ENCODE measurements around the gene MAD1L1.

MAD1L1 gene

DNA sequence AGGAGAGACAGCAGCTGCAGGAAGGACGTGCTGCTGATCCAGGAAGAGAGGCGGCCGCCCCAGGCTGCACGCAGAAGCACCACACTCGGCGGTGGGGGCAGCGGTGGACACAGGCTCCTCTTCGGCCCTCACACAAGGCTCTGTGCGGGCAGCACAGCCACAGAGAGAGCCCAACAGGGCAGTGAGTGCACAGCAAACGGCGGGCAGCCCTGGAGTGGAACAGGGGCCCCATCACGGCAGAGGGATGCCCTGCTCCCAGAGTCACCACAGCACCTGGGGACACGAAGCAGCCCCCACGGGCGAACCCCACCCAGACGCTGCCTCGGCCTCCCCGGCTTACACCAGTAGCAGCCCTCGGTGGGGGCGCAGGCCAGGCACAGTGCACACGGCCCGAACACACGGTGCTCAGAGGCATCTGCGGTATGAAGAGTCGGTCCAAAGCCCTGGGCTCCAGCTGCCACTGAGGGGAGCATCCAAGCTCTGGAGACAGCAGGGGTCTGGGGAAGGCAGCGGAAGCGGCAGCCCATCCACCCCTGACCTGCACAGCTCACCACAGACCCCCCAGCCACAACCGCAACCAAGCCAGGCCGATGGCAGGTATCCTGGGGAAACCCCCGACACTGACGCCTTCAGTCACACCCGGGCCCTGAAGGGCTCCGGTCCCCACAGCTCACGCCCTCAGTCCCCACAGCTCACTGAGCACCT lies 26.1 kb upstream of the MAD1L1 start:
- no peak for DNase-seq (ENCODE audit: low read depth in 1 of 2, low spot score in 1 of 2)

DNA sequence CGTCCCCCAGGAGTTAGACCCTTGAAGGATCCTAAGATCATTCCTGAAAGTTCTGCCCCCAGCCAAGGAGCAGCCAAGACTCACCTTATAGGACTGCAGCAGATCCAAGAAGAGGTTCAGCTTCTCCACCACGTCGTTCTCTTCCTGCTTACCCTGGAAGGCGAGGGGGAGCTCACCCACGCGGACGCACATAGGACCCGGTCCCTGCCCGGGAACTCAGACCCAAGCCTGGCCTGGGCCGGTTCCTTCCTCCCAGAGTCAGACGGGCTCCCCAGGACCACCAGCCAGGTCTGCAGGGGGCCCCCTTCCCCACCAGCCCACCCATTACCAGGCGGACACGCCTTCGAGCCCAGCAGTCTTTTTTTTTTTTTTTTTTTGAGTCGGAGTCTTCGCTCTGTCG lies 24.9 kb upstream of the MAD1L1 start:
- no peak for DNase-seq (ENCODE audit: low read depth in 1 of 2, low spot score in 1 of 2)

DNA sequence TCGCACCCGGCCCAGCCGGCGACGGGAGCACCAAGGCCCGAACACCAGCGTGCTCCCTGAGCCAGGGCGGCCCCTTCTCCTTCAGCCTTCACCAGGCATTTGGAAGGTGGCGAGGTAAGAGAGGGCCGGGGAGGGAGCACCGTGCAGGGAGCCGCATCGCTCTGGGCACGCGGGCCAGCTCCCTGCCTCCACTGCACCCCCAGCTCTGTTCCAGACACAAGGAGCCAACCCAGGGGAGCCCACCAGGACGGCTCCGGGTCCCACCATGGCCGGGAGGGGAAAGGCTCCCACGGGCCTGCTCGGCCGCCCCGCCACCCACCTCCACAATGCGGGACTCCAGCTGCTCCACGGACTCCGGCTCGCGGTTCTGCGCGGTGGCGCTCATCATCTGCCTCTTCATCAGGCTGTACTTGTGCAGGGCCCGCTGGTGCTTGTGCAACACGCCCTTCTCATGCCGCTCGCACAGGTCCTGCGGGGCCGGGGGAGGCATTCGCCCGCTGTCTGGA lies 24.4 kb upstream of the MAD1L1 start:
- no peak for DNase-seq (ENCODE audit: low read depth in 1 of 2, low spot score in 1 of 2)

DNA sequence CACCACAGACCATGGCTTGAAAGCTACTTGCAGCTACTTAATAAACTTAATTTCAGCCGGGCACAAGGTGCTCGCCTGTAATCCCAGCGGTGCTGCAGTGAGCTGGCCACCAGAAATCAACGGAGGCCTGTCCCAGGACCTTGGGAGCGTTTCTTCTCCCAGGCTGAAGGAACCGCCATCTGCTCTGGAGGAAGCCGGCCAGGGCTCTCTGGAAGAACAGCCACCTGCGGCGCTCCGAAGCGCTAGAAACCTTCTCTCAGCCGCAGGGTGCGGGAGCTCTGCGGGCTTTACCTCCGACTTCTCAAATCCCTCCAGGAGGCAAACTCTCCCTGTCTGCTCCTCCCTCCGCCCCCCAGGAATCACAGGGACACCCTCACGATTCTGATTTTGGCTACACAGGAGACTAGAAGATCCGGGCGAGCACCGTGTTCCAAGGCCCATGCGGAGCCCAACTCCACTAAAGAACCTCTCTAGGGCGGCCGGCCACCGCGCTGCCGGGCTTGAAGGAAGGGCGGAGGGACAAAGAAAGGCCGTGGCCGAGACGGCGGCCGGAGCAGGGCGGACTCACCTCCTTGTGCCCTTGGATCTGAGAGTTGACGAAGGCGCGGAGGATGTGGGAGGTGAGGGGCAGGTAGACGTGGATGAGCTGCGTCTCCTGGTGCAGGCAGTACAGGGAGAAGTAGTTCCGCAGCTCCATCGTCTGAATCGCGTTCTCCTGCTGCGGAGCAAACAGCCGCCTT lies 23.7 kb upstream of the MAD1L1 start:
- DNase-seq (ENCODE audit: low read depth in 1 of 2, low spot score in 1 of 2), result no peak

DNA sequence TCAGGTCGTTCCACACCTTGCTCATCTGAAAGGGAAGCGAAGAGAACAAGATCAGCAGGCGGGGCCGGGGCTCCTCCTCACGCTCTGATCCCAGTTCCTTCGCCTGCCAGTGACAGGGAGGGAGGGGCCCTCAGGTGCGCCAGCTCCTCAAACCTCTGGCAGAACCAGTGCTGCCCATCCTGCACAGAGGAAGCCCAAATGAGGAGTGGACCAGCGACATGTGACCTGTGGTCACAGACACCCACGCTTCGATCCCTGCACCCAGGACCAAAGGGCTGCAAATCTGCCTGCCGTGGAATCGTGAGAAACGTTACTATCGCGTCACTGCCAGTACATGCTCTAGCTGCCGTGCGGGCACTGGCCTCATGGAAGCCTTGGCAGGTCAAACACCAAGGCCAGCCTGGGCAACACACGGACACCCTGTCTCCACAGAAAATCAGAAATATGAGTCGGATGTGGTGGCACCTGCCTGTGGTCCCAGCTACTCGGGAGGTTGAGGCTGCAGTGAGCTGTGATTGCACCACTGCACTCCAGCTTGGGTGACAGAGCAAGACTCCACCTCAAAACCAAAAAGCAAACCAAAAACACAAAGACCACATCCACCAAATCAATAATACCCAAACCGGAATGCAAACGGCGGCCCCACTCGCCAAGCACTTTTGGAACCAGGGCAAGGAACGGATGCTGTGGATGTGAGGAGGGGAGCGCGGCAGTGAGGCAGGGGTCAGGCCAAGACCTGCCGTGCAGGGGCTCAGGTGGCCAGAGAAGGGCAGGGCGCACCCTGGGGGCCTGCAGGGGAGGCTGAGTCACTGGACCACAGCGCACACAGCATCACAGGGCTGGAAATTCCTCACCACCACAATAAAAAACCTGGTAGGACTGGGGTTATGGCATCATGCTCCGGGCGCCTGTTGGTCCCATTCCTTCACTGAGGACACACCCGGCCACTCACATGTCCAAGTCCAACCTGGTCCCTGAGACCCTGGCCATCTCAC lies 22.7 kb upstream of the MAD1L1 start:
- no peak for DNase-seq (ENCODE audit: low read depth in 1 of 2, low spot score in 1 of 2)

DNA sequence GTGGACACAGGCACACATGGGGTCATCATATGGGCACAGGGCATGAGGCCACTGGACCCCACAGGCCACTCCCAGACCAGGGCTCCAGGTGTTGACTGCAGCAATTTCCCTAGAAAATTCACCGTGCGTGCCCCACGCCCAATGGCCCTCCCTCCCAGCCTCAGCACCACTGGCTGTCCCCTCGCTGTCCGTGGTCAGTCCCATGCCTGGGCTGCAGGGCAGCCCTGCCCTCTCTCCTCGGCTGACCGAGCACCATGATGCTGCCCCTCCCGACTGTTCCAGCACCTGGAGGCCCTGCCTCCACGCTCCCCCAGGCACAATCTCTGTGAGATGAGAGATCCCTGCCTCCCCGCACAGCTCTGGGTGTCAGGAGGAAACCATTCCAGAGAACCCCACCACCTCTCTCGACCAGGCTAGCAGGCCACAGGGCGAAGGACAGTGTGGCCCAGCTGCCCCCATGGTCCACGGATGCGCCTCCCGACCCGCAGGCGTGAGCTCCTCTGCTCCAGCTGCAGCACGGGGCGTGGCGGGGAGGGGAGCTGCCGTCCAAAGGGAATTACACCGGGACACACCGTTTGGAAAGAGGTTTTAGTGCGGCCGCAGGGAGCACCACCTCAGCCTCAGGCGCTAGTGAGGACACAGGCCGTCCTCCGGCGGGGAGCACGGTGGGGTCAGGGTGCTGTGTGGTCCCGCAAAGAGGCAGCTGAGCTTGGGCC lies 21.8 kb upstream of the MAD1L1 start:
- no peak for DNase-seq (ENCODE audit: low read depth in 1 of 2, low spot score in 1 of 2)

DNA sequence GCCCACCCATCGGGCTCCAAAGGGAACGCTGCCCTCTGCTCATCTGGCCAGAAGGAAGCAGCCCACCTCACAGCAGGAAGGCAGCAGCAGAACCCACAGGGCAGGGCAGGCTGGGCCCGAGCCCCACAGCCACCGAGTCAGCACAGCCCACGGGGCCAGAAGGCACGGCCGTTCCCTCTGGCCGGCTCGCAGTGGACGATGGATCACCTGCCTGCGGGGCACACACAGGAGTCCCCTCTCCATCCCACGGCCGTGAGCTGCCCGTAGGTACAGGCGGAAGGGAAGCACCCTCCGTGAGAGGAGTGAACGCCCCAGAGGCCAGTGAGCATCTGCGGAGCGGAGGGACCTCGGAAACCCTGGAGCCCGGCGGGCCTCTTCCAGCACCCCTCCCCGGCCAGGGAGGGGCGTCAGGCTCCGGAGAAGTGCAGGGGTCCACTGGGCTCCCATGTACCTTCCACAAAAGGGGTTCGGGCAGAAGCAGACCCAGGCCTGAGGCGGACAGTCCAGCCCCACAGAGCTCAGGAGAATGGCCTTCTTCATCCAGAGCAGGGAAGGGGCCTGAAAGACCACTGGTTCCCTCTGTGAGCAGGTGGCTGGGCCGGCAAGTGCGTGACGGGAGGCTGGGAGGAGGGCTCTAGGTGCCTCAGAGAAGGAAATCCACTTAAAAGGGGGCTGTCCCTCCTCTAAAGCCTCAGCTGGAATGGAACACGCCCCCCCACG lies 20.9 kb upstream of the MAD1L1 start:
- DNase-seq (ENCODE audit: low read depth in 1 of 2, low spot score in 1 of 2), result no peak

DNA sequence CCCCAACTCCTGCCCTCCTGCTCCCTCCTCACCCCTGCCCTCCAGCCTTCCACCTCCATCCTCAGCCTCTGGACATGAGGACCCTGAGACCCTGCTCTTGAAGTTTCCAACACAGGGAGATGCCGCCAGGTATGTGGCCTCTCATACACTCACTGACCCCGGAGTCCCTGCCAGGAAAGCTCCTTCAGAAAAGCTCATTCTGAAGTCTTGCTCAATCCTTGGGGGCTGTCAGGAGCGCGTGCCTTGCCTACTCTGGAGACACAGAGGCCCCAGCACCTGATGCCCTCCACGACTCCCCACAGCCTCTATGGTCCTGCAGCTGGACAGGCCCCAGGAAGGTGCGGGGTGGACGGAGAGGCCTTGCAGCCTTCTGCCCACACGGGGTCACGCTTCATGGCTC lies 20.3 kb upstream of the MAD1L1 start:
- no peak for DNase-seq (ENCODE audit: low read depth in 1 of 2, low spot score in 1 of 2)

DNA sequence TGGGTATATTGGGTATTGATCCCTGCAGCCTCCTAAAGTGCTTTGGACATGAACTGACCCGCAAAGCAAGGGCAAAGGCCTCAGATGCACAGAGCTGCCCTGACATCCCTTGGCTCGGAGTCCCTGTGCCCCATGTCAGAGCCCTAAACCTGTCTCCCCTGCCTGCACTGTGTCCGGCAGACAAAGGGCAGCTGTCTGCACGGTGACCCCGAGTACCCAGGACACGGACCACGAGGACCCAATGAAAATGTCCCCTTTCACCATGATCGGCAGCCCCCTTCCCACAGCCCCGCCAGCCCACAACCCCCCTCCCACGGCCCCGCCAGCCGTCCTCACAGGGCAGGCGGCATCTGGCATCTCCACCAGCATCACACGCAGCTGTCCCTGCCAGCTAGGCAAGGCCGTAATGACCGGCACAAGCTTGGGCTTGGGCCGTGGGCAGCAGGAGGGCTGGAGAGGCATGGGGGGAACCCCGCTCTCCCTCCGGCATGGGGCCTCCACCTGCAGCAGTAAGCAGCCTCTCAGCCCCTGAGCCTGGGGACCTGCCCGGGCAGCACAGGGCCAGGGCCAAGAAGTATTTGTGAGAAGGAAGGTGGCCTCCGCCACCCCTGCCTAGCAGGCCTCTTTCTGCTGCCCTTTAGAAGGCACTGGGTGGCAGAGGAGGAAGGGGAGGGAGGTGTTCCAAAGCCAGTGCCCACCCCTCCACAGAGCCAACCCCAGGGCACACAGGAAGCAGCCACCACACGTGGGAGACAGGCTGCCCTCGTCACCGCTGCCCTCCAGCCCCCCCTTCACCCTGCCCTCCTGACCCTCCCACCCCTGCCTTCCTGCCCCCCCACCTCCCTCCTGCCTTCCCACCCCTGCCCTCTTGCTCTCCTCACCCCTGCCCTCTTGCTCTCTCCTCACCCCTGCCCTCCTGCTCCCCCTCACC lies 19.4 kb upstream of the MAD1L1 start:
- DNase-seq (ENCODE audit: low read depth in 1 of 2, low spot score in 1 of 2), result no peak

DNA sequence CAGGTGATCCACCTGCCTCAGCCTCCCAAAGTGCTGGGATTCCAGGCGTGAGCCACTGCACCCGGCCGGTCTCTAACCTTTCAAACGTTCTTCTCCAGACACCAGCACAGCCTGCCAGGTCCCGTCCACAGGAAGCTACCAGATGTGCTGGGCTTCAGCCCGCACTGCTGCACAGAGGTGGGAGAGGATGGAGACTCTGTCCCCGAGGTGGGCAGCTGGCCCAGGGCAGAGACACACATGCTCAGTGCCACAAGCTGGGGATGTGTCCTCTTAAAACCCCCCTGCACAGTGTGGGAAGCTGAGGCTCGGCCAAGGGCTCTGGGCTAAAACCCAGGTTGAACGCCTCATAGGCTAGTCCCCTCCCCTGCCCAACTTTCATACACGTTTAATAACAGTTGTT lies 18.6 kb upstream of the MAD1L1 start:
- DNase-seq (ENCODE audit: low read depth in 1 of 2, low spot score in 1 of 2), result no peak

DNA sequence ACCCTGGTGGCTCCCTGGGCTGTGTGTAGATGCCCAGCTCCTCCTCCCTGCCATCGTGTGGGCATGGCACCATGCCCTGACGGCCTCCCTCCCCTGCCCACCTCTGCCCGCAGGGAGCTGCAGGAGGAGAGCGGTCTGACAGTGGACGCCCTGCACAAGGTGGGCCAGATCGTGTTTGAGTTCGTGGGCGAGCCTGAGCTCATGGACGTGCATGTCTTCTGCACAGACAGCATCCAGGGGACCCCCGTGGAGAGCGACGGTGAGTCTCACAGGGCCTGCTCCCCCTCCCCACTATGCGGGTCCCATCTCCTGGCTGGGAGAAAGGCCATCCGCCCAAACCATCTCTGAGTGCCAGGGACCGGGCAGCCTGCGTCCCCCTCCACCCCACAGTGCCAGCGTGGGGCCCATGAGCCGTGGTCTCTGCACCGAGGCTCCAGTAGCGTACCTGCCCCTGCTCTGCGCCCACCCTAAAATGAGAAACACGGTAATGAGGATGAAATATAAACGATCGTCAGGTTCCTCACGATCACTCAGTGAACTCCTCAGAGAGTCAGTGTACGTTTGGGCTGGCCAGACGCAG lies 17.1 kb upstream of the MAD1L1 start:
- DNase-seq (ENCODE audit: low read depth in 1 of 2, low spot score in 1 of 2), result no peak

DNA sequence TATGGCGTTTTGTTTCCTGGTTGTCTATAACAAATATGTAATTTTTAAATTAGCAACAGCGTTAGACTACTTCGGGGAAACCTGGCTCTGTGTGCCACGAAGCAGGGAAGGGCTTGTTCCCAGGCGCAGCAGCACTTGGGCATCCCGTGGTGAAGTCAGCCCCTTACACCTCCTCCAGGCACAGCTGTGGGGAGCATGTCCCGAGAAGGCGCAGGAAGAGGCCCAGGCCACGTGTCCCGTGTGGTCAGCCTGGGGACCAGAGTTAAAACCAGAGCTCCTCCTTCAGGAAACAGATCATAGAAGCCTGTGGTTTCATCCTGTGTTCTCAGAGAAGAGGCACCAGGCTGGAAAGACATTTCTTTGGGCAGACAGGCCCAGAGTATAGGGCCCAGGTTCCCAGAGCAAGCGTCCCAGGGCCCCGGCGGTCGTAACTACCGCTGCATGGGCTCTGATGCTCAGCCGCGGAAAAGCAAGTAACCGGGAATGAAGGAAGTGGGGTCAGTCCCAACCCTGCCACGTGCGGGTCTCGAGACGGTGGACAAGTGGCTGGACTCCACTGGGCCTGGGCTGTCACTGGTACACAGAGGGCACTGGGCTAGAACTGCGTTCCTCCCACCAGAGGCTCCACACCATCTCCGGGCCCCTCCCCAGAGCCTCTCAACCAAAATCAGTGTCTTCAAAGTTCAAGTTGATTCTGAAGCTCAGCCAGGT lies 16.4 kb upstream of the MAD1L1 start:
- DNase-seq (ENCODE audit: low read depth in 1 of 2, low spot score in 1 of 2), result no peak

DNA sequence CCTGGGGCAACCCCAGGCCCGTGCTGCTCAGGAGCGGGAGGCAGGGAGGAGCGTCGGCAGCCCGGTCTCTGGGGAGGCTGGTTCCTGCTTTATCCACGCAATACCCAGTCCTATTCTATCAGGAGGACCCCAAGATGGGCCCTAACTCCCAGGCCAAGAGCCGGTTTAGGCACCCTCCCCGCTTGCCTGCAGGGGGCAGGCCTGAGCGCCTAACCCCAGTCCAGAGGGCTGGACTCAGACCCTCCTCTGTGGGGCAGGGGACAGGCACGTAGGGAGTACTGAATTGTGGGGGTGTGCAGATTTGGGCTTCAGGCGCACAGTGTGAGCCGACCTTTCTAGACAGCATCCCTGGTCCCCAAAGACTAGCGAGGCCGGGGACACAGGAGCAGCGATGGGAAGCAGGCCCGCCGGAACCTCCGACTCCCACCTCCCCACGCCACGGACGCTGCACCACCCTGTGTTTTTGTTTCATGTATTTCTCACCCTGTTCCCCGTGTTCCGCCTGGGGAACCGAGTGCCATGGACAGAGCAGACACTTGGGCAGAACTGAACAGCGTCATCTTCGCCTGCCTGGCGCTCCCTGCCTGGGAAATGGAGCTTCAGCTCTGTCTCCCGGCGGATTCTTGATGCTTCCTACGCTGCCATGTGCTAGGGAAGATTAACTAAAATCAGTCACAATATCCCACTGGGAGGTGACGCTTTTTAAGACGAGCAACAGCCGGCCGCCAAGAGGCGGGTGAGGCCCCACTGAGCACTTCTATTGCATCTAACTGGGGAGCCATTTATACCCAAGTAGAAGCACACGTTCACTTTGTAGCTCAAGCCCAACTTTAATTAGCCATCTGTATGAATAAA lies 14.6 kb upstream of the MAD1L1 start:
- DNase-seq (ENCODE audit: low read depth in 1 of 2, low spot score in 1 of 2), result no peak

DNA sequence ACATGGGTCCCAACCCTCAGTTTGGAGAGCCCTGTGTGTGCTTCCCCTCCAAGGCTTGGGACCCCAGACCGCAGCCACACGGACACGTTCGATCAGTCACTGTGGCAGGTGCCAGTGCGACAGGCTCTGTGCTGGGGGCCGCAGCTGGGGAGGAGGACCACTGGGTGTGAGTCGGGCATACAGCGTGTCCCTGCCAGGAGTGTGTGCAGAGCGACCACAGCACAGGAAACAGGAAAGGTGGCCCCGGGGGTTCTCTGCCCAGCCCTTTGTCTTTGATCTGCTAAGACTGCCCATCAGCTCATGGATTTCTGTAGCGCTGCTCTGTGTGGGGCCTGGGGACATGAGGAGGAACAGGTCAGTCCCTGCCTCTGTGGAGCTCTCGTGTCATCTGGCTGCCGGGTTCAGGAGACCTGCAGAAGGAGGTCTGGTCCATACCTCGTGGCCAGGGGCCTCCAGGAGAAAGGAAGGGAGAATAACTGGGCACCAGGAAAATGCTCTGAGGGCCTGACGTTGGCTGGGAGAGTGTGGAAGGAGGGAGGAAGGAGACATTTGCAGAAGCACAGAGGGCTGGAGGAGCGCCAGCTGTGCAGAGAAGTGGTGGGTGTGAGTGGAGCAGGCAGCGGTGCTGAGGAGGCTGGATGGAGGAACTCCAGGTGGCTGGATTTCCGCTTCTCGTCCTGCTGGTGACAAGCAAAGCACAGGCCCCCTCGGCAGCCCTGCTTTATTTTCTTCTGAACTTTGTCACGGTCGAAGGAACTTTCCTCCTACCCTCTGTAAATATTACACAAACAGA lies 13.3 kb upstream of the MAD1L1 start:
- no peak for DNase-seq (ENCODE audit: low read depth in 1 of 2, low spot score in 1 of 2)

DNA sequence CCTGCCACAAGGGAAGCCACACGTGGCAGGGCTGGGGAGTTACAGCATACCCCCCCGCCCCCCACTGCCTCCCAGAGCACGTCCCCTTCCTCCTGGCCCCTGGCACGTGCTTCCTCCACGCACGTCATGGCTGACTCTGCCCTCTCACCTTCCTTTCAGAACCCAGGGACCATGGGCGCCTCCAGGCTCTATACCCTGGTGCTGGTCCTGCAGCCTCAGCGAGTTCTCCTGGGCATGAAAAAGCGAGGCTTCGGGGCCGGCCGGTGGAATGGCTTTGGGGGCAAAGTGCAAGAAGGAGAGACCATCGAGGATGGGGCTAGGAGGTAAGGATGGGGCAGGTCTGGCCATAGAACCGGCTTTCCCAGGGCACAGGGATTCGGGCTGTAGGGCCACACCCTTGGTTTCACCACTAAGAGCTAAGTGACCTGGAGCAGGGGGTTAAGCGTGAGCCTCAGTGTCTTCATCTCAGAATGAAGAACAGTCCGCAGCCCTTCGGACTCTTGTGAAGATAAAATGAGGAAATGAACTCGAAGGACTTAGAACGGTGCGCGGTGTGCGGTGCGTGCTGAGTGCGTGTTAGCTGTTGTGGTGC lies 11.8 kb upstream of the MAD1L1 start:
- no peak for DNase-seq (ENCODE audit: low read depth in 1 of 2, low spot score in 1 of 2)

DNA sequence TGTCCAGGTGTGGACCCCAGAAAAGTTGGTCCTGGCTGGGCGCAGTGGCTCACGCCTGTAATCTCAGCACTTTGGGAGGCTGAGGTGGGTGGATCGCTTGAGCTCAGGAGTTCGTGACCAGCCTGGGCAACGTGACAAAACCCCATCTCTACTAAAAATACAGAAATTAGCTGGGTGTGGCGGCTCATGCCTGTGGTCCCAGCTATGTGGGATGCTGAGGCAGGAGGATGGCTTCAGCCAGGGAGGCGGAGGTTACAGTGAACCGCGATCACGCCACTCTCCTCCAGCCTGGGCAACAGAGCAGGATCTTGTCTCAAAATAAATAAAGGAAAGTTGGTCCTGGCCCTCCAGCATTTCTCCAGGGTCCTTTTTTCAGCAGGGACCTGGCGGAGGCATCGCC lies 10.7 kb upstream of the MAD1L1 start:
- DNase-seq (ENCODE audit: low read depth in 1 of 2, low spot score in 1 of 2), result no peak
